Mesenchymal stem cell (in vitro differentiated cells and primary cell): Measurements from ENCODE around the gene C9orf57.
"Not testable (repeated sequence)": the region's sequence is repeated elsewhere in the genome, so short reads cannot be mapped to it uniquely, and the experiment has no call there.

Experiments
- DNase-seq: peaks from one replicate; pipeline ENCODE4 v3.0.0-alpha.2; 2013
- H2AFZ ChIP-seq: one replicate; pipeline ENCODE4 v1.6.1; 2013; ENCODE audit warnings: low read depth, mild to moderate bottlenecking, control low read depth, inconsistent platforms, low read length, moderate library complexity
- H2AK5ac ChIP-seq: 2 replicates; pipeline ENCODE4 v1.6.1; 2013; ENCODE audit warnings: low read length, moderate library complexity, mild to moderate bottlenecking, inconsistent platforms; ENCODE audit not compliant: severe bottlenecking
- H2BK120ac ChIP-seq: one replicate; pipeline ENCODE4 v1.6.1; 2013; ENCODE audit warnings: low read depth, mild to moderate bottlenecking, inconsistent platforms, low read length, moderate library complexity
- H2BK12ac ChIP-seq, 2 experiments: one replicate each; pipeline ENCODE4 v1.6.1; 2013; ENCODE audit warnings: inconsistent platforms in 2 of 2, low read length in 2 of 2, mild to moderate bottlenecking in 2 of 2, moderate library complexity in 2 of 2, control low read depth in 1 of 2
- H2BK15ac ChIP-seq: one replicate; pipeline ENCODE4 v1.6.1; 2013; ENCODE audit warnings: mild to moderate bottlenecking, low read depth, inconsistent platforms; ENCODE audit not compliant: poor library complexity, severe bottlenecking
- H2BK5ac ChIP-seq: 2 replicates; pipeline ENCODE4 v1.6.1; 2013; ENCODE audit warnings: low read depth, mild to moderate bottlenecking, low read length, control low read depth, inconsistent platforms; ENCODE audit not compliant: poor library complexity, severe bottlenecking
- H3K14ac ChIP-seq, 2 experiments: one replicate each; pipeline ENCODE4 v1.6.1; 2013; ENCODE audit warnings: inconsistent platforms in 2 of 2, low read length in 2 of 2, control low read depth in 1 of 2, mild to moderate bottlenecking in 1 of 2, moderate library complexity in 1 of 2
- H3K18ac ChIP-seq, 2 experiments: one replicate each; pipeline ENCODE4 v1.6.1; 2013; ENCODE audit warnings: inconsistent platforms in 2 of 2, low read length in 2 of 2, control low read depth in 1 of 2, low read depth in 1 of 2, mild to moderate bottlenecking in 1 of 2
- H3K23ac ChIP-seq, 2 experiments: one replicate each; pipeline ENCODE4 v1.6.1; 2013; ENCODE audit warnings: inconsistent platforms in 2 of 2, low read length in 2 of 2, mild to moderate bottlenecking in 2 of 2, moderate library complexity in 2 of 2, control low read depth in 1 of 2
- H3K27ac ChIP-seq: 2 replicates; pipeline ENCODE4 v1.5.1; 2013; ENCODE audit warnings: mild to moderate bottlenecking, moderate library complexity, low read length, control low read depth, inconsistent platforms; ENCODE audit not compliant: poor library complexity, severe bottlenecking
- H3K27me3 ChIP-seq, 2 experiments: 2 replicates each; pipeline versions ENCODE4 v1.6.1 to v1.7.0; 2013; ENCODE audit warnings: low read length in 2 of 2, mild to moderate bottlenecking in 2 of 2, moderate library complexity in 2 of 2, control low read depth in 1 of 2, inconsistent platforms in 1 of 2; ENCODE audit not compliant: control insufficient read depth in 1 of 2, insufficient read depth in 1 of 2
- H3K36me3 ChIP-seq, 2 experiments: 2 replicates each; pipeline versions ENCODE4 v1.6.1 to v1.7.0; 2013; ENCODE audit warnings: low read length in 2 of 2, control low read depth in 1 of 2, inconsistent platforms in 1 of 2, low read depth in 1 of 2, mild to moderate bottlenecking in 1 of 2; ENCODE audit not compliant: insufficient read depth in 2 of 2, control insufficient read depth in 1 of 2
- H3K4ac ChIP-seq, 2 experiments: one replicate each; pipeline ENCODE4 v1.6.1; 2013; ENCODE audit warnings: inconsistent platforms in 2 of 2, low read length in 2 of 2, mild to moderate bottlenecking in 2 of 2, moderate library complexity in 2 of 2, control low read depth in 1 of 2, low read depth in 1 of 2
- H3K4me1 ChIP-seq: 2 replicates; pipeline ENCODE4 v1.6.1; 2013; ENCODE audit warnings: low read depth, low read length, control low read depth; ENCODE audit not compliant: control insufficient read depth, insufficient read depth
- H3K4me2 ChIP-seq: 2 replicates; pipeline ENCODE4 v1.6.1; 2013; ENCODE audit warnings: low read length, mild to moderate bottlenecking, inconsistent platforms; ENCODE audit not compliant: poor library complexity, severe bottlenecking
- H3K4me3 ChIP-seq, 2 experiments: 2 replicates each; pipeline versions ENCODE4 v1.5.1 to v1.7.0; 2013; ENCODE audit warnings: low read length in 2 of 2, mild to moderate bottlenecking in 2 of 2, control low read depth in 1 of 2, low read depth in 1 of 2; ENCODE audit not compliant: insufficient read depth in 1 of 2
- H3K79me1 ChIP-seq: replicated peaks from 2 replicates; pipeline ENCODE4 v1.6.1; 2013; ENCODE audit warnings: mild to moderate bottlenecking, control low read depth, low read length, inconsistent platforms; ENCODE audit not compliant: poor library complexity, severe bottlenecking
- H3K9ac ChIP-seq: 2 replicates; pipeline ENCODE4 v1.7.0; 2013; ENCODE audit warnings: mild to moderate bottlenecking, low read length, moderate library complexity
- H3K9me3 ChIP-seq: 2 replicates; pipeline ENCODE4 v1.7.0; 2013; ENCODE audit warnings: mild to moderate bottlenecking, low read length; ENCODE audit not compliant: control insufficient read depth
- H4K8ac ChIP-seq: one replicate; pipeline ENCODE4 v1.6.1; 2013; ENCODE audit warnings: inconsistent platforms, mild to moderate bottlenecking, low read length, moderate library complexity
- H4K91ac ChIP-seq: one replicate; pipeline ENCODE4 v1.6.1; 2013; ENCODE audit warnings: mild to moderate bottlenecking, low read length, inconsistent platforms
- WGBS: methylation state at CpG from one replicate; pipeline ENCODE4 v1.1.7; 2013; ENCODE audit warnings: mixed read lengths; 5-methylcytosine and 5-hydroxymethylcytosine counted together

The C9orf57 gene

GRCh38 chr9:72089451-72090130 lies 29.2 kb upstream of the C9orf57 start:
- Histone ChIP-seq H3K14ac (no peak overlapping the region), H3K23ac (no peak overlapping the region), H2AFZ (no peak overlapping the region), H2BK12ac (no peak overlapping the region), H2AK5ac (no peak overlapping the region), H3K4ac (no peak overlapping the region), H3K27ac (no peak overlapping the region), H3K79me1 (no peaks in the 10 kb centered on the region), H2BK15ac (no peak overlapping the region), H3K4me3 (no peak overlapping the region), H2BK120ac (no peak overlapping the region), H3K9me3 (peaks cover 4% of the 10 kb centered on the region), H3K4me1 (no peaks in the 10 kb centered on the region), H2BK5ac (no peak overlapping the region), H3K18ac (no peak overlapping the region), H4K91ac (no peak overlapping the region), H3K9ac (no peak overlapping the region), H3K4me2 (no peak overlapping the region), H3K36me3 (no peaks in the 10 kb centered on the region), H3K27me3 (no peaks in the 10 kb centered on the region), H4K8ac (no peak overlapping the region)
- no peak for DNase-seq
- 60% methylated on average over 1 of the region's 2 CpGs for WGBS

GRCh38 chr9:72082536-72082935 lies 22.1 kb upstream of the C9orf57 start:
- no peak overlapping the region for H3K23ac ChIP-seq
- no peak for DNase-seq
- H2BK12ac ChIP-seq: no peak overlapping the region

GRCh38 chr9:72074666-72075065 lies 14.3 kb upstream of the C9orf57 start:
- not testable (repeated sequence) for H2BK15ac ChIP-seq, H3K27ac ChIP-seq, H4K8ac ChIP-seq, H2AFZ ChIP-seq, H2BK120ac ChIP-seq, H4K91ac ChIP-seq, H3K14ac ChIP-seq, H2BK12ac ChIP-seq, H2AK5ac ChIP-seq, H3K23ac ChIP-seq, H3K18ac ChIP-seq, H3K9me3 ChIP-seq, H3K36me3 ChIP-seq, H3K4ac ChIP-seq, H3K27me3 ChIP-seq, H3K4me2 ChIP-seq, DNase-seq, H3K4me1 ChIP-seq, H3K4me3 ChIP-seq, H3K9ac ChIP-seq, H2BK5ac ChIP-seq, H3K79me1 ChIP-seq
- 71% methylated on average over 2 of the region's 2 CpGs for WGBS

More at GRCh38 chr9:72082536-72082935, 22.1 kb upstream of the C9orf57 start:
- no peak overlapping the region for H3K18ac ChIP-seq
- no peaks in the 10 kb centered on the region for H3K36me3 ChIP-seq
- H4K8ac ChIP-seq: no peak overlapping the region
- H2BK15ac ChIP-seq: no peak overlapping the region
- no peaks in the 10 kb centered on the region for H3K79me1 ChIP-seq
- no peak overlapping the region for H3K27ac ChIP-seq
- H3K4ac ChIP-seq: no peak overlapping the region
- no peak overlapping the region for H3K9ac ChIP-seq
- no peak overlapping the region for H2AK5ac ChIP-seq
- H3K9me3 ChIP-seq: no peaks in the 10 kb centered on the region
- no peaks in the 10 kb centered on the region for H3K4me1 ChIP-seq
- no peak overlapping the region for H3K4me2 ChIP-seq
- H4K91ac ChIP-seq: no peak overlapping the region
- H3K27me3 ChIP-seq: no peaks in the 10 kb centered on the region
- H3K4me3 ChIP-seq: no peak overlapping the region
- no peak overlapping the region for H2BK120ac ChIP-seq
- no peak overlapping the region for H2BK5ac ChIP-seq
- H2AFZ ChIP-seq: no peak overlapping the region
- no peak overlapping the region for H3K14ac ChIP-seq
- WGBS: no CpG with 5 or more reads among the region's 2 CpGs

GRCh38 chr9:72065076-72065475 lies 4.7 kb upstream of the C9orf57 start:
- Histone ChIP-seq H3K18ac (no peak overlapping the region), H4K8ac (no peak overlapping the region)

More at GRCh38 chr9:72065076-72065475, 4.7 kb upstream of the C9orf57 start:
- Histone ChIP-seq H4K91ac (no peak overlapping the region), H2BK15ac (no peak overlapping the region), H3K79me1 (no peaks in the 10 kb centered on the region), H3K36me3 (no peaks in the 10 kb centered on the region), H3K23ac (no peak overlapping the region), H3K4me2 (no peak overlapping the region), H2BK12ac (no peak overlapping the region), H3K27me3 (peaks cover 0 to 4% of the 10 kb centered on the region in 2 experiments), H3K4me1 (no peaks in the 10 kb centered on the region), H3K4ac (no peak overlapping the region), H3K27ac (no peak overlapping the region), H3K4me3 (no peak overlapping the region), H3K9ac (no peak overlapping the region), H2BK5ac (no peak overlapping the region), H3K9me3 (no peaks in the 10 kb centered on the region), H2BK120ac (no peak overlapping the region), H3K14ac (no peak overlapping the region), H2AK5ac (no peak overlapping the region), H2AFZ (no peak overlapping the region)
- 72% methylated on average over 7 of the region's 7 CpGs for WGBS
- no peak for DNase-seq
